CD14-positive monocyte (primary cell): ENCODE results near the gene EXD3. TPM values are rescaled to one million over a fixed set of nuclear protein-coding genes. Genes with fewer than 3 reads are reported as not detected.
A peak's percentile ranks its signal among the peaks of the same experiment; 100 is the strongest.

Experiments used
- DNase-seq, 3 donors: peaks; one replicate each; pipeline ENCODE4 v3.0.0-alpha.2; 2011 to 2022
- H2AFZ ChIP-seq: 2 replicates; pipeline ENCODE4 v1.6.0; 2012; ENCODE audit warnings: mild to moderate bottlenecking, low read depth, low read length, inconsistent platforms; ENCODE audit not compliant: insufficient read depth, poor library complexity, severe bottlenecking
- H3K27ac ChIP-seq, 2 donors: 1 replicate in 1 of 2; 2 replicates in 1 of 2; pipeline ENCODE4 v1.5.1; 2012 to 2013; ENCODE audit warnings: low read length in 2 of 2, control low read depth in 1 of 2, inconsistent platforms in 1 of 2, low read depth in 1 of 2, mild to moderate bottlenecking in 1 of 2
- H3K27me3 ChIP-seq, 2 donors: one replicate each; pipeline versions ENCODE4 v1.6.0 to v1.6.1; 2011 to 2013; ENCODE audit warnings: low read length in 2 of 2; ENCODE audit not compliant: control insufficient read depth in 2 of 2, insufficient read depth in 2 of 2
- H3K36me3 ChIP-seq, 2 donors: replicated peaks in 1 of 2; 1 replicate in 1 of 2; 2 replicates in 1 of 2; pipeline versions ENCODE4 v1.5.1 to v1.6.1; 2012 to 2013; ENCODE audit warnings: low read length in 2 of 2, control low read depth in 1 of 2, inconsistent platforms in 1 of 2, mild to moderate bottlenecking in 1 of 2; ENCODE audit not compliant: insufficient read depth in 2 of 2, control insufficient read depth in 1 of 2
- H3K4me1 ChIP-seq, 2 donors: 1 replicate in 1 of 2; 2 replicates in 1 of 2; pipeline versions ENCODE4 v1.5.1 to v1.6.1; 2012 to 2013; ENCODE audit warnings: low read length in 2 of 2, control low read depth in 1 of 2, inconsistent platforms in 1 of 2, mild to moderate bottlenecking in 1 of 2, moderate library complexity in 1 of 2; ENCODE audit not compliant: insufficient read depth in 2 of 2, control insufficient read depth in 1 of 2
- H3K4me2 ChIP-seq: replicated peaks from 2 replicates; pipeline ENCODE3; 2012; ENCODE audit warnings: low read length, moderate library complexity, mild to moderate bottlenecking; ENCODE audit not compliant: poor library complexity, severe bottlenecking; ENCODE audit errors: extremely low read depth
- H3K4me3 ChIP-seq, 3 experiments: fragments of 200-600 bp in 1 of 3; sonication (generic) in 1 of 3; replicated peaks in 1 of 3; 1 replicate in 2 of 3; 2 replicates in 1 of 3; pipeline ENCODE4 v1.5.1; 2011 to 2013; ENCODE audit warnings: low read length in 3 of 3, mild to moderate bottlenecking in 3 of 3, control low read depth in 2 of 3, low read depth in 2 of 3, inconsistent platforms in 1 of 3, moderate library complexity in 1 of 3
- H3K79me2 ChIP-seq: 2 replicates; pipeline ENCODE4 v1.6.0; 2012; ENCODE audit warnings: mild to moderate bottlenecking, control low read depth, inconsistent platforms, low read length, moderate library complexity; ENCODE audit not compliant: insufficient read depth
- H3K9ac ChIP-seq: 2 replicates; pipeline ENCODE4 v1.6.0; 2017; ENCODE audit warnings: low read length, mild to moderate bottlenecking; ENCODE audit not compliant: insufficient read depth, poor library complexity, severe bottlenecking
- H3K9me3 ChIP-seq, 2 donors: replicated peaks in 1 of 2; 1 replicate in 1 of 2; 2 replicates in 1 of 2; pipeline versions ENCODE4 v1.5.1 to v1.6.1; 2012 to 2013; ENCODE audit warnings: low read length in 2 of 2, control low read depth in 1 of 2; ENCODE audit not compliant: control insufficient read depth in 1 of 2, insufficient read depth in 1 of 2
- H4K20me1 ChIP-seq: 2 replicates; pipeline ENCODE4 v1.6.0; 2012; ENCODE audit warnings: mild to moderate bottlenecking, low read length, control low read depth, moderate library complexity; ENCODE audit not compliant: insufficient read depth
- H3K27ac Mint-ChIP-seq, 7 donors: one replicate each; pipeline ENCODE4 v1.8.0; 2020; ENCODE audit warnings: mild to moderate bottlenecking in 7 of 7, mixed read lengths in 7 of 7, moderate library complexity in 6 of 7, inconsistent platforms in 2 of 7
- H3K27me3 Mint-ChIP-seq, 3 donors: one replicate each; pipeline ENCODE4 v1.8.0; 2021 to 2022; ENCODE audit warnings: low read depth in 3 of 3, mild to moderate bottlenecking in 3 of 3, mixed read lengths in 3 of 3, moderate library complexity in 3 of 3, inconsistent platforms in 1 of 3
- H3K36me3 Mint-ChIP-seq, 2 donors: one replicate each; pipeline ENCODE4 v1.8.0; 2020; ENCODE audit warnings: mixed read lengths in 2 of 2, inconsistent platforms in 1 of 2, mild to moderate bottlenecking in 1 of 2
- H3K4me1 Mint-ChIP-seq: one replicate; pipeline ENCODE4 v1.8.0; 2020; ENCODE audit warnings: mild to moderate bottlenecking, mixed read lengths
- H3K4me3 Mint-ChIP-seq, 2 donors: one replicate each; pipeline ENCODE4 v1.8.0; 2020; ENCODE audit warnings: mild to moderate bottlenecking in 2 of 2, mixed read lengths in 2 of 2, moderate library complexity in 1 of 2
- H3K9me3 Mint-ChIP-seq, 7 donors: one replicate each; pipeline ENCODE4 v1.8.0; 2020 to 2022; ENCODE audit warnings: mixed read lengths in 7 of 7, mild to moderate bottlenecking in 6 of 7, moderate library complexity in 6 of 7, inconsistent platforms in 2 of 7
- CTCF ChIP-seq: fragments of 200-600 bp; IDR thresholded peaks from one replicate; pipeline ENCODE4 v1.8.0; 2022; ENCODE audit warnings: antibody characterized with exemption, mild to moderate bottlenecking
- WGBS: methylation state at CpG from one replicate; pipeline ENCODE4 v1.1.5; 2013; ENCODE audit warnings: missing lambda C conversion rate; ENCODE audit not compliant: insufficient coverage; 5-methylcytosine and 5-hydroxymethylcytosine counted together
- intact Hi-C, 2 donors: fragments of 100-400 bp; cut with micrococcal nuclease; formaldehyde crosslinking; loops; one replicate each; pipeline versions ENCODE4 v1.15.0 to v1.15.1; 2023
- polyA plus RNA-seq, 3 donors: library from polyadenylated mRNA; depleted of rRNA in 1 of 3; unstranded in 2 of 3; stranded (reverse) in 1 of 3; fragments of 300-500 nt in 2 of 3; fragments of >200 nt in 1 of 3; fragmentation: Illumina TruSeq in 2 of 3; gene quantifications; 1 replicate in 2 of 3; 2 replicates in 1 of 3; pipeline ENCODE4 v1.2.3, GENCODE V29; 2012 to 2021

Gene EXD3
- polyA plus RNA-seq, 3 donors, result 2.0 to 10.8 (median 3.0) TPM

GRCh38 chr9:137305060-137305797 is 117.7 kb downstream of the EXD3 start:
- Histone ChIP-seq H3K9me3 (peaks cover 0 to 3% of the 10 kb centered on the region in 2 donors), H3K36me3 (no peaks in the 10 kb centered on the region), H3K27me3 (peaks cover 22 to 66% of the 10 kb centered on the region in 2 donors), H2AFZ (no peak overlapping the region), H3K4me3 (no peak overlapping the region), H4K20me1 (no peaks in the 10 kb centered on the region), H3K4me2 (peak overlapping the region; percentile 22), H3K79me2 (no peaks in the 10 kb centered on the region), H3K27ac (no peak overlapping the region), H3K9ac (no peak overlapping the region), H3K4me1 (peaks cover 37 to 50% of the 10 kb centered on the region in 2 donors)
- Mint-ChIP-seq H3K4me1 (peaks cover 22% of the 10 kb centered on the region), H3K27me3 (peaks cover 54 to 82% (median 63%) of the 10 kb centered on the region in 3 donors), H3K4me3 (peak overlapping the region in 1 of 2 donors; percentile 72), H3K36me3 (peaks cover 0 to 1% of the 10 kb centered on the region in 2 donors), H3K9me3 (peaks cover 0 to 6% (median 5%) of the 10 kb centered on the region in 7 donors), H3K27ac (peak overlapping the region in 1 of 7 donors; percentile 53)
- no peak for TF ChIP-seq CTCF
- peak; percentile 24 to 42 (median 35) for DNase-seq
- intact Hi-C loops, result loop anchor here in 1 of 2 donors (5.0 kb wide), 1 partner anchor 102 kb away; no protein-coding TSS in a partner anchor
- WGBS, result 43% methylated on average over 31 of the region's 36 CpGs

- Mint-ChIP-seq H3K27me3 (peaks cover 60 to 88% (median 70%) of the 10 kb centered on the region in 3 donors), H3K4me3 (peak overlapping the region in 1 of 2 donors; percentile 7), H3K36me3 (peaks cover 3 to 5% of the 10 kb centered on the region in 2 donors), H3K9me3 (peaks cover 0 to 9% (median 7%) of the 10 kb centered on the region in 7 donors), H3K4me1 (peaks cover 25% of the 10 kb centered on the region), H3K27ac (peak overlapping the region in 1 of 7 donors; percentile 53)
- Histone ChIP-seq H4K20me1 (no peaks in the 10 kb centered on the region), H2AFZ (no peak overlapping the region), H3K27ac (no peak overlapping the region), H3K36me3 (no peaks in the 10 kb centered on the region), H3K79me2 (no peaks in the 10 kb centered on the region), H3K4me1 (peaks cover 37 to 50% of the 10 kb centered on the region in 2 donors), H3K27me3 (peaks cover 29 to 73% of the 10 kb centered on the region in 2 donors), H3K9me3 (peaks cover 3 to 4% of the 10 kb centered on the region in 2 donors), H3K4me2 (no peak overlapping the region), H3K9ac (no peak overlapping the region), H3K4me3 (no peak overlapping the region)
- DNase-seq, result no peak
- intact Hi-C loops, result loop anchor here in 1 of 2 donors (5.0 kb wide), 1 partner anchor 103 kb away; no protein-coding TSS in a partner anchor
- no peak for TF ChIP-seq CTCF
- 56% methylated on average over 9 of the region's 16 CpGs for WGBS
Observed at GRCh38 chr9:137304383-137305059, 118.4 kb downstream of the EXD3 start.
